GM06990 (cell line): ENCODE data around the gene ELOVL1.

Experiments used
- DNase-seq: peaks from one replicate; pipeline ENCODE4 v3.0.0-alpha.2; 2011; ENCODE audit not compliant: insufficient read length; ENCODE audit errors: extremely low read depth
- H3K27me3 ChIP-seq: replicated peaks from 2 replicates; pipeline ENCODE4 v1.6.0; 2011; ENCODE audit warnings: low read length; ENCODE audit not compliant: control insufficient read depth, insufficient read depth
- H3K36me3 ChIP-seq: 2 replicates; pipeline ENCODE4 v1.5.1; 2011; ENCODE audit warnings: low read length; ENCODE audit not compliant: control insufficient read depth, insufficient read depth
- H3K4me3 ChIP-seq: replicated peaks from 2 replicates; pipeline ENCODE4 v1.5.1; 2011; ENCODE audit warnings: low read depth, mild to moderate bottlenecking, control low read depth, low read length
- TF ChIP-seq, protein P1 (sequence below): IDR thresholded peaks from 2 replicates; pipeline ENCODE4 v1.5.1; 2011; ENCODE audit warnings: low read length, control low read depth, mild to moderate bottlenecking, inconsistent platforms; ENCODE audit not compliant: insufficient read depth, poor library complexity, severe bottlenecking

The ELOVL1 gene

DNA sequence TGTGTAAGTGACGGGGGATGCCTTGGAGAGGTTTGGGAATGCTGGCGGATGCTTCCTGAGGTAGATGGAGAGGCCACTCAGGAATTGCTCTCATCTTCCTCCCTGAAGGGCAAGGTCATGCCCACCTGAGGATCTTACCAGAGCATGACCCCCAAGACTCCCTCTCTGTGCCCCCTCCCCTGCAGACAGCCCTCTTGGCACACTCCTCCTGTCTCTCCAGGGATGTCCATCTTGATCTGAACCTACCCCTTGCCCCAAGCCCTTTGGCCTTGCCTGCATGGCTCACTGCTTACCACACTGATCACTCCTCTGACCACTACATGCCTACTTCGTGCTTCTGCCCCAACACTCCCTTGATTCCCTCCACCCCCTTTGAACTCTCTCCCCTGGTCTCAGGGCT, 48.0 kb downstream of the ELOVL1 start:
- no peak overlapping the region for H3K4me3 ChIP-seq
- TF ChIP-seq, protein P1, sequence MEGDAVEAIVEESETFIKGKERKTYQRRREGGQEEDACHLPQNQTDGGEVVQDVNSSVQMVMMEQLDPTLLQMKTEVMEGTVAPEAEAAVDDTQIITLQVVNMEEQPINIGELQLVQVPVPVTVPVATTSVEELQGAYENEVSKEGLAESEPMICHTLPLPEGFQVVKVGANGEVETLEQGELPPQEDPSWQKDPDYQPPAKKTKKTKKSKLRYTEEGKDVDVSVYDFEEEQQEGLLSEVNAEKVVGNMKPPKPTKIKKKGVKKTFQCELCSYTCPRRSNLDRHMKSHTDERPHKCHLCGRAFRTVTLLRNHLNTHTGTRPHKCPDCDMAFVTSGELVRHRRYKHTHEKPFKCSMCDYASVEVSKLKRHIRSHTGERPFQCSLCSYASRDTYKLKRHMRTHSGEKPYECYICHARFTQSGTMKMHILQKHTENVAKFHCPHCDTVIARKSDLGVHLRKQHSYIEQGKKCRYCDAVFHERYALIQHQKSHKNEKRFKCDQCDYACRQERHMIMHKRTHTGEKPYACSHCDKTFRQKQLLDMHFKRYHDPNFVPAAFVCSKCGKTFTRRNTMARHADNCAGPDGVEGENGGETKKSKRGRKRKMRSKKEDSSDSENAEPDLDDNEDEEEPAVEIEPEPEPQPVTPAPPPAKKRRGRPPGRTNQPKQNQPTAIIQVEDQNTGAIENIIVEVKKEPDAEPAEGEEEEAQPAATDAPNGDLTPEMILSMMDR, result no peak
- no peaks in the 10 kb centered on the region for H3K36me3 ChIP-seq
- DNase-seq, result no peak
- no peaks in the 10 kb centered on the region for H3K27me3 ChIP-seq

DNA sequence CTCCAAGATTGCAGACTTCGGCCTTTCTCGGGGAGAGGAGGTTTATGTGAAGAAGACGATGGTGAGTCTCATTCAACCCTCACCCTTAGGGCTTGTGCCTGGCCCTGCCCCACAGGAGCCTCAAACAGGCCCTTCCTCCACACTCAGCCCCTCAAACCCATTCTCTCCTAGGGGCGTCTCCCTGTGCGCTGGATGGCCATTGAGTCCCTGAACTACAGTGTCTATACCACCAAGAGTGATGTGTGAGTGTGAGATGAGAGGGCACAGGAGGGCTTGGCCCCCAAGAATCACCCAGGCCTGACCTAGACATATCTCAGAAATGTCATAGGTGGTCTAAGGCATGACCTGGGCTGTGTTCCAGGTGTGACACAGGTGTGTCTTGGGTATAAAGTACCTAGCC, 48.5 kb downstream of the ELOVL1 start:
- TF ChIP-seq, protein P1, result no peak
- Histone ChIP-seq H3K4me3 (no peak overlapping the region), H3K36me3 (no peaks in the 10 kb centered on the region), H3K27me3 (no peaks in the 10 kb centered on the region)
- no peak for DNase-seq

DNA sequence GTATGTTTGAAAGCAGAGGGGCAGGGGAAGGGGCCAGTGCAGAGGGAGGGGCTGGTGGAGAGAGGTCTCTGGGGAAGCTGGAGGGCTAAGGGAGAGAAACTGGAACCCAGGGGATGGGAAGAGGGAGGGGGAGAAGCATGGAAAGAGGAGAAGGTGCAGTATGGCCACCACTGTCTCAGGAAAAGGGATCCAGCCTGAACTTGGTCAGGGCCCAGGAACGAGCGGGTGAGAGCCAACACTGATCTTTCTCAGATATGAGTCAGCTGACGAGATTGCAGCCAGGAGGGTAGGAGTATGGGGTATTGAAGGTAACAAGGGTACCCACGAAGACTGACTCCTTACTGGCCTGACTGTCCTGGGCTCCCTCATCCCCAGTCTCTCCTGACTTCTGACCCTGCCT, 49.0 kb downstream of the ELOVL1 start:
- H3K27me3 ChIP-seq, result no peaks in the 10 kb centered on the region
- TF ChIP-seq, protein P1, result no peak
- no peaks in the 10 kb centered on the region for H3K36me3 ChIP-seq
- DNase-seq, result no peak
- no peak overlapping the region for H3K4me3 ChIP-seq

DNA sequence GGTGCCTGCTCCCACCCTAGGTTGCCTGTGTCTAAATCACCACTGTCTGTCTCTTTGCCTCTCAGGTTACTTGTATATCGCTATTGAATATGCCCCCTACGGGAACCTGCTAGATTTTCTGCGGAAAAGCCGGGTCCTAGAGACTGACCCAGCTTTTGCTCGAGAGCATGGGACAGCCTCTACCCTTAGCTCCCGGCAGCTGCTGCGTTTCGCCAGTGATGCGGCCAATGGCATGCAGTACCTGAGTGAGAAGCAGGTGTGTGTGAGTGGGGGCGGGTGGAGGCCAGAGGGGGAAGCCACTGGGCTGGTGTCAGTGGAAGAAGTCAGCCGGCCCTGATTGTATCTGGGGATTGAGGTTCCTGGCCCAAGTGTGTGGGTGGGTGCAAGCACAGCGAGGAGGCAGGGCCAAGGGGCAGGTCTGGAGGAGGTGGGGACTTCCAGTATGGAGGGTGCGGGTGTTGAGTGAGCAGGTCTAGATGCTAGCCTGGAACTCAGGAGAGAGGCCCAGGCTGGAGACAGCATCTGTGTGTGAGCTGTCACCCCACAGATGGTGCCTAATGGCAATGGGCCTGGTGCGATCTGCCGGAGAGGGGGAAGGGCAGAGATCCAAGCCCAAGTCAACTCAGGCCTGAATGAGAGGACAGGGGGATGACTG, 49.9 kb downstream of the ELOVL1 start:
- DNase-seq, result no peak
- TF ChIP-seq, protein P1, result no peak
- Histone ChIP-seq H3K27me3 (no peaks in the 10 kb centered on the region), H3K36me3 (no peaks in the 10 kb centered on the region), H3K4me3 (no peak overlapping the region)

DNA sequence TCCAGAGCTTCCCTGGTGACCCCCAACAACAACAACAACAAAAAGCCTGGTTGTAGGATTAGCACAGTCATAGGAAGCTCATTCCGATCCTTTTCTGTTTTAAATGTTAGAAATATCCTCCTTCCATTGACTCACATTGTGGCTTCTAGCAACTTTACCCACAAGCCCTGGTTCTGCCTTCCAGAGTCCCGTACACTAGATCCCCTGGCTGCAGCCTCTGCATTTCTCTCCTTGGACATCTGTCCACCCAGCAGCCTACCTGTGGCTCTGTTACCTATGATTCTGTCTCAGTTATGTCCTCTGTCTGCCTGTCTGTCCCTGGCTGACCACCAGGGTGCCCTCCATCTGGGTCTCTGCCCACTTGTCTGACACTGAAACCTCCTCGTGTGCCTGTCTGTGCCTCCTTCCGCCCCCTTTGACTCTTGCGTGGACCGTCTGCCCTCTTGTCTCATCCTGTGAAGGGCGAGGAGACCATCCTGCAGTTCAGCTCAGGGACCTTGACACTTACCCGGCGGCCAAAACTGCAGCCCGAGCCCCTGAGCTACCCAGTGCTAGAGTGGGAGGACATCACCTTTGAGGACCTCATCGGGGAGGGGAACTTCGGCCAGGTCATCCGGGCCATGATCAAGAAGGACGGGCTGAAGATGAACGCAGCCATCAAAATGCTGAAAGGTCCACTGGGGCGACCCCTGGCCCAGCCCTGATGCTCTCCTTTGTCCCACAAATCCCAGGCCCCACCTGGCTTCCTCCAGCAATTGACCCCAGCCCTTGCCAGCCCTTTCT, 50.9 kb downstream of the ELOVL1 start:
- TF ChIP-seq, protein P1, result no peak
- Histone ChIP-seq H3K27me3 (no peaks in the 10 kb centered on the region), H3K36me3 (no peaks in the 10 kb centered on the region), H3K4me3 (no peak overlapping the region)
- DNase-seq, result no peak
